Activated CD4-positive, alpha-beta T cell treated with anti-CD3 and anti-CD28 coated beads, Interleukin-2, Interleukin-4, amounts not matched to agents 100 ng/mL and 50 ng/mL, durations not matched to agents 16 hours and 8 hours (primary cell): Measurements from ENCODE around the gene CLEC3B.
A peak's percentile ranks its signal among the peaks of the same experiment; 100 is the strongest.

Experiments used
- DNase-seq: peaks from one replicate; pipeline ENCODE4 v3.0.0-alpha.2; 2020; ENCODE audit warnings: low spot score

CLEC3B gene

DNA sequence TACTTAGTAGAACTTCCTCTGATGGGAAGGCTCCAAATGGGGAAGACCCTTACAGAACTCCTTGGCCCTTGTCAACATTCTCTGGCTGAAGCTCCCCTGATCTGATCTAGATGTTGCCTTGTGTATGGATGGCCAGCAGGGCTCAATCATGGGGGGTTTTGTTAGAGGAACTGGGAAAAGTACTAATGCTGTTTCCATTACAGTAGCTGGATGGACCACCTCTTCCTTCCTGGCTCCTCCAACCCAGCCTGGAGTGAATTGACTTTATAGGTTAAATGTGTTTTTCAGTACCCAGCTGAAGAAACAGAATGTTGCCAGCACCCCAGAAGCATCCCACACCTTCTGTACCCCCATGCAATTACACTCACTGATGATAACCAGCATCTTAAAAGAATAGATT, 22.7 kb upstream of the CLEC3B start:
- DNase-seq = no peak

GRCh38 chr3:45003859-45004258, 22.2 kb upstream of the CLEC3B start:
- DNase-seq = no peak

- no peak for DNase-seq
Observed at GRCh38 chr3:45007091-45007490, 19.0 kb upstream of the CLEC3B start.

DNA sequence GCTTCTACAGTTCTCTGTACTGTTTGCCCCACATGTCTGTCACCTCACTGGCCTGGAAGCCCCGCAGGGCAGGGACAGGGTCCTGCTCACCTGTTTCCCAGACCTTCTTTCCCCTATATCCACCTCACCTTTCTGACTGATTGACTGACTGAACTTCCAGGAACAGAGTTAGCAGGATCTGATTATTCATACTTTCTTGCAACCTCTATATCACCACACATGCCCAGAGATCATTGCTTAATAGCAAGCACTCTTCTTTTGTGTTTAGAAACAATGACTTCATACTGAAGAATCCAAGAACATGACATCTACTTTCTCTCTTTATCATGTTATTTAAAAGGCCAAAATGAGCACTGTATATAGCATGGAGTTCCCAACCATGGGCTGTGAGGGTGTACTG, 18.0 kb upstream of the CLEC3B start:
- DNase-seq = no peak

GRCh38 chr3:45009868-45010267, 16.2 kb upstream of the CLEC3B start:
- no peak for DNase-seq

DNA sequence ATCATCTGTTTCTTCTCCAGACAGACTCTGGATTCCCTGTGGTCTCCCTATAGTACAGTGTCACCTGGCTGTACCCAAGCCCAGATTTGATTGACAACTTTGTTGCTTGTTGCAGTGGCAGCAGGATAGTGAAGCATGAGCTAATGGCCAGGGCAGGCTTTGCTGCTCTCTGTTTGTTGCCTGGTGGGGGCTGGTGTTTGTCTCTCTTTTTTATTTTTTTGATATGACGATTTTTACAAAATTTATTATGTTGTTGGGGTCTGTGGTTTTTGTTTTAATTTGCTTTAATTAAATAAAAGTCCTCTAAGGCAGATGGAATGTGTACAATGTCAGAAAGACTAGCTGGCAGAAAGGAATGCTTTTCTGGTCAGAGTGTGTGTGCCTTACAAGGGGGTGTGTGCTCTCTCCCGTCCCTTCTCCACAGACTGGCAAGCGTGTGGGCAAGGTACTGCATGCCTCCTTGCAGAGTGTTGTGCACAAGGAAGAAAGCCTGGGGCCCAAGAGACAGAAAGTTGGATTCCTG, 15.2 kb upstream of the CLEC3B start:
- DNase-seq = no peak

DNA sequence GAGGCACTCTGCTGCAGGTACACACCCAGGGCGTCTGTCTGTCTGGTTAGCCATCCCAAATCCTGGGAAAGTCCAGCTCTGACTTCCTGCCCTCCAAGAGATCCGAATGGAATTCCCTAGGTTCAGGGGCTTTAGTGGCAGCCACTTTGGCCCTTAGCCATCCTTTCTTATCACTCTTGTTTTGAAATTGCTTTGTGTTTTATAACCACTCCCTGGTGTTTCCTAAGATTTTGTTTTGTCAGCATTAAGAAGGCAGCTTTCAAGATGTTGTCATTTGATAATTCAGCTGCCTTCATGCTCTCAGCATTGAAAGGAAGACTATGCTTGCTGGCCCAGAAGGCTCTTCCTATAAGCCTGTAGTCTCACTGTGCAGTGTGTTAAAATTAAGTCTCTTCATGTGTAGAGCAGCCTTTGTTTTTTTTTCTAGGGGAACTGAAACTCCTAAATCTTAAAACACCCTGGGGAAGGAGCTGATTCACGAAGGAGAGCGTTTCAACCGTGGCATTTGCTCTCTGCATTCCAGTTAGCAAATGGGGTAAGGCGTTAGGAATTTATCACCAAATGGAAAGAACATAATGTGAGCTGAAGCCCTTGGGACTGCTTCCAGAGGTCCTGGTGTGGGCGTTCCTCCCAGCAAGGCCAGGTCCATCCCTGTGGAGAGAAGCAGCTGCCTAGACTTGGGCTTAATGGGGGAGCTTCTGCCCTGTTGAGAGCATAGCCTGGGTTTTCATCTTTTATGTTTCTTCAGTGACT, 14.2 kb upstream of the CLEC3B start:
- DNase-seq = no peak

DNA sequence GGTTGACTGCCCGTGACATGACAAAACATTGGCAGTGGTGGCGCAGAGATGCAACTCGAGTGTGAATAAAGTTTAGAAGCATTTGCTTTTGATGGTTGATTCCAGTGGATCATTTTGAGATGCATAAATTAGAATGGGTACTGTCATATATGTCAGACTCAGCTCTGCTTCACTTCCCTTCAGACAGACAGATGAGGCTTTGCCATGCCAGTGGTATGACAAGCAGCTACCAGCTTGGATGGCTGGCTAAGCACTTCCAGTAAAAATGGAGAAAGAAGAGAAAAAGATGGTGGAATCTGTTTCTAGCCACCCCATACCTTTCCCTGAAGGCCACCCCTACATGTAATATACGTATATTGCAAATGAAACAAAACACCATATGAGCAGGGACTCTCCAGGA, 13.5 kb upstream of the CLEC3B start:
- no peak for DNase-seq

DNA sequence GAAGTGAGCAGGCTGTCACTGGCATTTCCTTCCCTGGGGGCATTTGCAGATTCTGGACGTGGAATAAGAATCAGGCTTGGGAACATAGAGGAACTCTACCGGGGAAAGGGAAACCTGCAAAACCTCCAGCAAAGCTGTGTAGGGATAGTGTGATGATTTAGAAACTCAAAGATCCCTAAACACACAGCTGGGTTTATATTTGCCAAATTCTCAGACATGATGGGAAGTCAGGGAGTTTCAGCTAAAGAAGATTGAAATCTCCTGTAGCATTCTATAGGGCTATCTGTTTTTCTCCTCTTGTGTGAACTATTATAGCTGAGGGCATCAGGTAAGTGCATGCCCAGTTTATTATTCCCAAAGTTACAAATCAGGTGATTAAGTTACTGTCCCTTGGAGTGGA, 9.2 kb upstream of the CLEC3B start:
- no peak for DNase-seq

- no peak for DNase-seq
Observed at GRCh38 chr3:45017821-45018220, 8.3 kb upstream of the CLEC3B start.

GRCh38 chr3:45020534-45020933, 5.6 kb upstream of the CLEC3B start:
- DNase-seq = no peak

- no peak for DNase-seq
Observed at GRCh38 chr3:45021524-45022297, 4.4 kb upstream of the CLEC3B start.

DNA sequence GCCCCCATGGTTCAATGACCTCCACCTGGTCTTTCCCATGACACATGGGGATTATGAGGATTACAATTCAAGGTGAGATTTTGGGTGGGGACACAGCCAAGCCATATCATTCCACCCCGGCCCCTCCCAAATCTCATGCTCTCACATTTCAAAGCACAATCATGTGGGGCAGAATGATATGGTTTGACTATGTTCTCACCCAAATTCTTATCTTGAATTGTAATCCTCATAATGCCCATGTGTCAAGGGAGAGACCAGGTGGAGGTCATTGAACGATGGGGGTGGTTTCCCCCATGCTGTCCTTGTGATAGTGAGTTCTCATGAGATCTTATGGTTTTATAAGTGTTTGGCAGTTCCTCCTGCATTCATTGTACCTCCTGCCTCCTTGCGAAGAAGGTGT, 2.4 kb upstream of the CLEC3B start:
- DNase-seq = no peak

GRCh38 chr3:45024542-45025255, 1.4 kb upstream of the CLEC3B start:
- no peak for DNase-seq

- no peak for DNase-seq
Observed at GRCh38 chr3:45026957-45027356, 854 bp downstream of the CLEC3B start.

DNA sequence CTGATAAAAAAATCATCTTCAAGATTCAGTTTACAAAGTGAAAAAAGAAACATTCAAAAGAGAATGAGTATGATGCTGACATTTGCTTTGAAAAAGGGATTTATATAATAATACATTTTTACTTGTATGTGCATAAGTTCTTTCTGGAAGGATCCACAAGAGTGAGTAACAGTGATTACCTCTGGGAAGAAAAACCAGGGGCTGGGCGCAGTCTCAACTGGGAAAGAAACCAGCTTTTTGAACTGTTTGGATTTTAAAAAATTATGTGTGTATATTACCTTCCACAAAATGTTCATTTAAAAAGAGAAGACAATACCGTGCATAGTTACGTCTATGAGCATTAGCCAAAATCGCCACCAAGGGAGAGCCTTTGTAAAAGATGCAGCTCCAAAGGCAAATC, 1.3 kb downstream of the CLEC3B start:
- DNase-seq = no peak

DNA sequence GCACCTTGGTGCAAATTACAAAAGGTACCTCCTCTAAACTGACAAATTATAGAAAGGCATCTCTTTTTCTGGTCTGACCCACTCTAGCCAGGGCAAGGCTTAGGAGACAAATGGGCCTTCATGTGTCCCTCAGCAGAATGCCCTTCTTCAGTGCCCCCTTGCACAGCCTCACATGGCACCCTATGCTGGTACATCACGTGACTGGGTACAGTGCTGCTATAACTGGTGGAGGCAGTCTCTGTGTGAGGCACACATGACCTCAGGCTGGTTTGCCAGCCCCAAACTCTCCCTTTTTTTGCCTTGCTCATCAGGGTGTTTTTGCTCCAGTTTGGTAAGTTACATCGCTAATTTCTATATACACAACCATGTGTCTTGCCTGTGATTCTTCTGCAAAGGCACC, 3.1 kb downstream of the CLEC3B start:
- DNase-seq = no peak

- no peak for DNase-seq
Observed at GRCh38 chr3:45029661-45030060, 3.6 kb downstream of the CLEC3B start.

GRCh38 chr3:45031531-45031930, 5.4 kb downstream of the CLEC3B start:
- no peak for DNase-seq

DNA sequence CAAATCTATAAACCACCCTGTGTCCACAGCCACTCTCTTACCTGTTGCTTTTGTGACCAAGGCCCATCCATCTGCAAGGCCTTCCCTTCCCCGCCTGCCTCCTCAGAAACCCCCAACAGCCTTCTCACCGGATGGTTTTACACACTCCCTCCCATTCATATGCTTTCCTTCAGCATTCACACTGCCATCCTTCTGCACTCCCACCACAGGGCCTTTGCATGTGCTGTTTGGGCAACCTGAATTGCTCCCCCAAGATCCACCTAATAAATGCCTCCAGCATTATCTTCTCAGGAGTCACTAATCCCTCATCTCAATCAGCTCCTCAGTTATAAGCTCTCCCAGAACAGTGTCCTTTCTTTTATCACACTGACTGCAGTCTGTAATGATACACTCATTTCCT, 6.0 kb downstream of the CLEC3B start:
- no peak for DNase-seq

DNA sequence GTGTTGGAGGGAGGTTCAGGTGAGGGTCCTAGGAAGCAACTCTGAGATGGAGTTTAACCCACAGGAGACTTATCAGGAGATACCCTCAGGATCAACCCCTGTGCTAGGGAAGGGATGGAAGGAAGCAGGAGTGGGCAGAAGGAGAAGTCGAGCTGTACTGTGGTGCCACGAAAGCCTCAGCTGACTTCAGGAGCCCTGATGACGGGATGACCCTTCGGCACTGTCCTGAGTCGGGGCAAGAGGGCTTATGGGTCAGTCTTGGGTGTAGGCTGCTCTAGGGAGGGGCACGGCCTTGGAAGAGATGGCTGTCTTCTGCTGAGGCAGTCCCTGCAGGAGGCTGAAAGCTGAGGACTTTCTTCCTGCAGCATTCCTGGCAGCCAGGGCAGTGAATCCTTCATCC, 7.7 kb downstream of the CLEC3B start:
- no peak for DNase-seq

DNA sequence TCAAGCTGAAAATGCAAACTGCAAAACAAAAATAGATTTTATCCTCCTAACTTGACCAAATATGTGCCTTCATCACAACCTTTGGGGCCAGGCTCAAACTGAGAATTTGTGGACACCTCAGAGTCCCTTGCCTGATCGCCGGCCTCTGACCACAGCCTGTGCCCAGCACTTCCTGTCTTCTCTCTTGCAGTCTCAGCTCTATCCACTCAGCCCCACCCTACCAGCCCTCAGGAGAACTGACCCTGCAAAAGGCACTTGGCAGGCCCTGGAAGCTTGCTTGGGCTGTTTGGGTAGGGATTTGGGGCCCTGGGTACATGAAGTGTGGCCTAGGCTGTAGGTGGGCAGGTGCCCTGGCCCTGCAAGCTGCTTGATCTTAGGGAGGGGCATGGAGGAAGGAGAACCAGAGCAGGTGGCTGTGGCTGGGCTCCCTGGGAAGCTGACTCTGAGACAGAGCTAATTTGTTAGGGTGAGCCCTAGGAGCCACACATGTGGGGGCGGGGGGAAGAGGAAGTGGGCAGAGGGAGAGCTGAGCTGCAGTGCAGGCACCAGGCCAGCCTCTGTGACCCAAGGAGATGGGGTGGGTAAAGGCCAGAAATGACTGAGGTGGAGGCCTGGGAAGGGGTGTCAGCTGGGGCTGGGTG, 8.6 kb downstream of the CLEC3B start:
- DNase-seq = peak; percentile 45
